NB4 (cell line): ENCODE results near the gene OR51F1.
"Not testable (repeated sequence)": the region's sequence is repeated elsewhere in the genome, so short reads cannot be mapped to it uniquely, and the experiment has no call there.

Source experiments
- DNase-seq: peaks from one replicate; pipeline ENCODE4 v3.0.0; 2010; ENCODE audit warnings: low read depth
- H3K4me3 ChIP-seq: one replicate; pipeline ENCODE4 v1.5.1; 2011; ENCODE audit warnings: mild to moderate bottlenecking, low read depth, low read length, moderate library complexity
- MYC ChIP-seq: IDR thresholded peaks from 2 replicates; pipeline ENCODE4 v1.6.1; 2011; ENCODE audit warnings: low read depth, low read length
- POLR2A ChIP-seq: IDR thresholded peaks from 2 replicates; pipeline ENCODE4 v1.6.1; 2011; ENCODE audit warnings: mild to moderate bottlenecking; ENCODE audit not compliant: insufficient read length; ENCODE audit errors: extremely low read depth
- TF ChIP-seq, protein P1 (sequence below): IDR thresholded peaks from 2 replicates; pipeline ENCODE4 v1.6.1; 2011; ENCODE audit warnings: low read depth, low read length
- TF ChIP-seq, protein P2 (sequence below): IDR thresholded peaks from one replicate; pipeline ENCODE4 v1.5.1; 2012; ENCODE audit warnings: low read depth, low read length

The OR51F1 gene

DNA sequence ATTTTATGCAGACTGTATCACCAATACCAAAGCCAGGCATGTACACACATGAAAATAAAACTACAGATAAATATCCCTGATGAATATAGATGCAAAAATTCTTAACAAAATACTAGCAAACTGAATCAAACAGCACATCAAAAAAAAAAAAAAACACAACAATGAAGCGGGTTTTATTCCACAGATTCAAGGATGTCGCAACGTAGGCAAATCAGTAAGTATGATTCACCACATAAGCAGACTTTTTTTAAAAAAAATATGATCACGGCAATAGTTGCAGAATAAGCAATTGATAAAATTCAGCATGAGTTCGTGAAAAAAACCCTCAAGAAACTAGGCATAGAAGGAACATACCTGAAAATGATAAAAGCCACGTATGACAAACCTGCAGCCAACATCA is 21.3 kb downstream of the OR51F1 start:
- DNase-seq: no peak
- no peak overlapping the region for H3K4me3 ChIP-seq
- no peak for TF ChIP-seq POLR2A
- TF ChIP-seq MYC: no peak
- TF ChIP-seq, protein P1, sequence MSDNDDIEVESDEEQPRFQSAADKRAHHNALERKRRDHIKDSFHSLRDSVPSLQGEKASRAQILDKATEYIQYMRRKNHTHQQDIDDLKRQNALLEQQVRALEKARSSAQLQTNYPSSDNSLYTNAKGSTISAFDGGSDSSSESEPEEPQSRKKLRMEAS: no peak
- TF ChIP-seq, protein P2, sequence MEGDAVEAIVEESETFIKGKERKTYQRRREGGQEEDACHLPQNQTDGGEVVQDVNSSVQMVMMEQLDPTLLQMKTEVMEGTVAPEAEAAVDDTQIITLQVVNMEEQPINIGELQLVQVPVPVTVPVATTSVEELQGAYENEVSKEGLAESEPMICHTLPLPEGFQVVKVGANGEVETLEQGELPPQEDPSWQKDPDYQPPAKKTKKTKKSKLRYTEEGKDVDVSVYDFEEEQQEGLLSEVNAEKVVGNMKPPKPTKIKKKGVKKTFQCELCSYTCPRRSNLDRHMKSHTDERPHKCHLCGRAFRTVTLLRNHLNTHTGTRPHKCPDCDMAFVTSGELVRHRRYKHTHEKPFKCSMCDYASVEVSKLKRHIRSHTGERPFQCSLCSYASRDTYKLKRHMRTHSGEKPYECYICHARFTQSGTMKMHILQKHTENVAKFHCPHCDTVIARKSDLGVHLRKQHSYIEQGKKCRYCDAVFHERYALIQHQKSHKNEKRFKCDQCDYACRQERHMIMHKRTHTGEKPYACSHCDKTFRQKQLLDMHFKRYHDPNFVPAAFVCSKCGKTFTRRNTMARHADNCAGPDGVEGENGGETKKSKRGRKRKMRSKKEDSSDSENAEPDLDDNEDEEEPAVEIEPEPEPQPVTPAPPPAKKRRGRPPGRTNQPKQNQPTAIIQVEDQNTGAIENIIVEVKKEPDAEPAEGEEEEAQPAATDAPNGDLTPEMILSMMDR: no peak

DNA sequence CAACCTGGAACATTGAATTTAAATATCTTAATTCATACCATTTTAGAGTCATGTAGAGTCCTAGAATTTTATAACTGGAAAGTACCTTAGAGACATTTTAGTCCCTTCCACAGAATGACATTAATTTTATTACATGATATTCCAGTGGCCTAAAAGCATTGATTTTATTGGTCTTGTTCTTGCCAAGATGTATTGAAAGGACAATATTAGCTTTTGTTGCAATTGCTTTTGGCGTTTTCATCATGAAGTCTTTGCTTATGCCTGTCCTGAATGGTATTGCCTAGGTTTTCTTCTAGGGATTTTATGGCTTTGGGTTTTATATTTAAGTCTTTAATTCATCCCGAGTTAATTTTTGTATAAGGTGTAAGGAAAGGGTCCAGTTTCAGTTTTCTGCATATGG is 29.0 kb downstream of the OR51F1 start:
- H3K4me3 ChIP-seq: no peak overlapping the region
- TF ChIP-seq, protein P2: no peak
- TF ChIP-seq, protein P1: no peak
- TF ChIP-seq POLR2A (no peak), MYC (no peak)
- DNase-seq: no peak

DNA sequence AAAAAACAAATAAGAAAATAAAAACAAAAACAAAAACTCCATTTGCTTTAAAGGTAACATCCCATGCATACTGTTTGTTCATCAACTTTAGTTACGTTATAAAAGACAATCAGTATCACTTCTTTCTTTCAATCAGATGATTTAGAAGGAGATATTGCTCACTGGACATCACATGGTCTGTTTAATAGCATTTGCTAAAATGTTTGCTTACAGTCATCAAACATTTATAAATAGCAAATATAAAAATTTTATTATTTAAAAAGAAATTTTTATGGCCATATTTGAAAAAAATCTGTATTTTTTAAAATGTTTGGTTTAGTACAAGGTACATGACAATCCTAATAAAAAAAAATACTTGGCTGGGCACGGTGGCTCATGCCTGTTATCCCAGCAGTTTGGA is 42.6 kb downstream of the OR51F1 start:
- no peak overlapping the region for H3K4me3 ChIP-seq
- DNase-seq: no peak
- TF ChIP-seq, protein P2: no peak
- TF ChIP-seq, protein P1: no peak
- TF ChIP-seq MYC (no peak), POLR2A (no peak)

DNA sequence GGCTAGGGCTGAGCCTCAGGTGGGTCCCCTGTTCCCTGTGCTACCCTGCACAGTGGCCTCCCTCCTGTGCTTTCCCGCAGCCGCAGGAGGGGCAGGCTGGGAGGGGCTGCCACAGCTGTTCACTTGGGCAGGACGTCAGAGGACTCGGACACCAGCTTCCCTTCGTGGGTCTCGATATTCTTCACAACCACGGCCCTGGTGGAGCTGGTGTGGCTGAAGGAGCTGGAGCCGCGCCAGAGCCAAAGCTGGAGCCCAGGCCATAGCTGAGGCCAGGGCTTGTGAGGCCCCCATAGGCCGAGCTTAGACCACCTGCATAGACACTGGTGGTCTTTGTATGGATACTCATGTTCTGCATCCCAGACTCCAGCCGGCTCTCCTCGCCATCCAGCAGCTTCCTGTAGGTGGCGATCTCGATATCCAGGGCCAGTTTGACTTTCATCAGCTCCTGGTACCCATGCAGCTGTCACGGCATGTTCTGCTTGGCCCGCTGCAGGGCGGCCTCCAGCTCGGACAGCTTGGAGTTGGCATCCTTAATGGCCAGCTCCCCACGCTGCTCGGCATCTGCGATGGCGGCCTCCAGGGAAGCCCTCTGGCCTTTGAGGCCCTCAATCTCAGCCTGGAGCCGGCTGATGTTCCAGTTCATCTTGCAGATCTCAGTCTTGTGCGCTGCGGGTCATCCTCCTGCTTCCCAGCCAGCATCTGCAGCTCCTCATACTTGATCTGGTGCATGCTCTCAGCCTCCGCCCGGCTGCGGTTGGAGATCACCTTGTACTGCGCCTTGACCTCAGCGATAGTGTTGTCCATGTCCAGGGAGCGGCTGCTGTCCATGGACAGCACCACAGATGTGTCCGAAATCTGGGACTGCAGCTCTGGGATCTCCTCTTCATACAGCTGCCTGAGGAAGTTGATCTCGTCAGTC is 46.9 kb downstream of the OR51F1 start:
- TF ChIP-seq, protein P2: peak; percentile 7
- DNase-seq, H3K4me3 ChIP-seq: not testable (repeated sequence)
